Measurements from ENCODE around the gene OLA1. TPM values are rescaled to one million over a fixed set of nuclear protein-coding genes. Genes with fewer than 3 reads are reported as not detected.

The OLA1 gene
- polyA plus RNA-seq, 1 donor (not counting 4 experiments of a cell fraction or from before 2014, with no cell fraction given): 217 TPM

GRCh38 chr2:174048243-174048642, 200.1 kb downstream of the OLA1 start:
- FAIRE-seq (no peak), DNase-seq (ENCODE audit: low read depth, low spot score) (no peak)
- no peak overlapping the region for H2AFZ ChIP-seq (ENCODE audit: control insufficient read depth, low read length)
- no peak overlapping the region for H3K4me2 ChIP-seq (ENCODE audit: control insufficient read depth, extremely low read depth, insufficient read depth, low read depth, low read length)
- TF ChIP-seq EZH2 (IDR thresholded peaks at IDR 0.05; ENCODE audit: low read length) (no peak), CTCF (optimal IDR thresholded peaks at IDR 0.05 in 1 of 3, IDR thresholded peaks at IDR 0.05 in 1 of 3, conservative IDR thresholded peaks at IDR 0.05 in 1 of 3; ENCODE audit: extremely low read depth in 1 of 3, insufficient read depth in 2 of 3, low read length in 3 of 3) (no peak)
- no peaks in the 10 kb centered on the region for H3K27me3 ChIP-seq (ENCODE audit: control insufficient read depth, extremely low read depth, insufficient read depth, low read length)
- H3K4me3 ChIP-seq (ENCODE audit: control insufficient read depth in 2 of 3, extremely low read depth in 1 of 3, insufficient read depth in 2 of 3, low read depth in 1 of 3, low read length in 3 of 3): no peak overlapping the region
- peaks cover 21% of the 10 kb centered on the region for H3K4me1 ChIP-seq (ENCODE audit: control insufficient read depth, extremely low read depth, insufficient read depth, low read length)
- no peaks in the 10 kb centered on the region for H4K20me1 ChIP-seq (ENCODE audit: control insufficient read depth, extremely low read depth, insufficient read depth, low read length)
- peaks cover 0 to 2% of the 10 kb centered on the region in 2 experiments for H3K36me3 ChIP-seq (ENCODE audit: control insufficient read depth in 2 of 2, extremely low read depth in 1 of 2, insufficient read depth in 2 of 2, low read length in 2 of 2)
- H3K79me2 ChIP-seq (ENCODE audit: control insufficient read depth, insufficient read depth, low read length): no peaks in the 10 kb centered on the region
- dilution Hi-C loops (cut with MboI; ENCODE audit: extremely low pct_ligation_motif_present, low sequenced_read_pairs): no loop called here
- no peaks in the 10 kb centered on the region for H3K9me3 ChIP-seq (ENCODE audit: control insufficient read depth, low read depth, low read length)
- H3K9ac ChIP-seq (ENCODE audit: control insufficient read depth, extremely low read depth, insufficient read depth, low read length): no peak overlapping the region
- H3K27ac ChIP-seq (ENCODE audit: control insufficient read depth, insufficient read depth, low read length): no peak overlapping the region
- H3K9me1 ChIP-seq (ENCODE audit: control insufficient read depth, extremely low read depth, insufficient read depth, low read length): no peaks in the 10 kb centered on the region

GRCh38 chr2:174047746-174048145, 200.6 kb downstream of the OLA1 start:
- peaks cover 0 to 2% of the 10 kb centered on the region in 2 experiments for H3K36me3 ChIP-seq (ENCODE audit: control insufficient read depth in 2 of 2, extremely low read depth in 1 of 2, insufficient read depth in 2 of 2, low read length in 2 of 2)
- no peaks in the 10 kb centered on the region for H4K20me1 ChIP-seq (ENCODE audit: control insufficient read depth, extremely low read depth, insufficient read depth, low read length)
- FAIRE-seq (no peak), DNase-seq (ENCODE audit: low read depth, low spot score) (no peak)
- H3K9ac ChIP-seq (ENCODE audit: control insufficient read depth, extremely low read depth, insufficient read depth, low read length): no peak overlapping the region
- no peak overlapping the region for H3K4me3 ChIP-seq (ENCODE audit: control insufficient read depth in 2 of 3, extremely low read depth in 1 of 3, insufficient read depth in 2 of 3, low read depth in 1 of 3, low read length in 3 of 3)
- dilution Hi-C loops (cut with MboI; ENCODE audit: extremely low pct_ligation_motif_present, low sequenced_read_pairs): no loop called here
- no peaks in the 10 kb centered on the region for H3K9me3 ChIP-seq (ENCODE audit: control insufficient read depth, low read depth, low read length)
- H3K27ac ChIP-seq (ENCODE audit: control insufficient read depth, insufficient read depth, low read length): no peak overlapping the region
- peaks cover 16% of the 10 kb centered on the region for H3K4me1 ChIP-seq (ENCODE audit: control insufficient read depth, extremely low read depth, insufficient read depth, low read length)
- H2AFZ ChIP-seq (ENCODE audit: control insufficient read depth, low read length): no peak overlapping the region
- TF ChIP-seq CTCF (optimal IDR thresholded peaks at IDR 0.05 in 1 of 3, IDR thresholded peaks at IDR 0.05 in 1 of 3, conservative IDR thresholded peaks at IDR 0.05 in 1 of 3; ENCODE audit: extremely low read depth in 1 of 3, insufficient read depth in 2 of 3, low read length in 3 of 3): no peak
- no peak for TF ChIP-seq EZH2 (IDR thresholded peaks at IDR 0.05; ENCODE audit: low read length)
- no peaks in the 10 kb centered on the region for H3K27me3 ChIP-seq (ENCODE audit: control insufficient read depth, extremely low read depth, insufficient read depth, low read length)
- H3K79me2 ChIP-seq (ENCODE audit: control insufficient read depth, insufficient read depth, low read length): no peaks in the 10 kb centered on the region
- no peak overlapping the region for H3K4me2 ChIP-seq (ENCODE audit: control insufficient read depth, extremely low read depth, insufficient read depth, low read depth, low read length)
- no peaks in the 10 kb centered on the region for H3K9me1 ChIP-seq (ENCODE audit: control insufficient read depth, extremely low read depth, insufficient read depth, low read length)

Data from keratinocyte (primary cell).